Activated gamma-delta T cell treated with anti-CD3 and anti-CD28 coated beads, Interleukin-2, amount 50 U/mL, for 16 hours (primary cell): ENCODE measurements around the gene TMEM174.
A peak's percentile ranks its signal among the peaks of the same experiment; 100 is the strongest.
"Not testable (repeated sequence)": the region's sequence is repeated elsewhere in the genome, so short reads cannot be mapped to it uniquely, and the experiment has no call there.

Source experiments
- DNase-seq: peaks from one replicate; pipeline ENCODE4 v3.0.0-alpha.2; 2020; ENCODE audit warnings: low read depth

The TMEM174 gene

GRCh38 chr5:73197637-73198257, 24.8 kb downstream of the TMEM174 start:
- no peak for DNase-seq

DNA sequence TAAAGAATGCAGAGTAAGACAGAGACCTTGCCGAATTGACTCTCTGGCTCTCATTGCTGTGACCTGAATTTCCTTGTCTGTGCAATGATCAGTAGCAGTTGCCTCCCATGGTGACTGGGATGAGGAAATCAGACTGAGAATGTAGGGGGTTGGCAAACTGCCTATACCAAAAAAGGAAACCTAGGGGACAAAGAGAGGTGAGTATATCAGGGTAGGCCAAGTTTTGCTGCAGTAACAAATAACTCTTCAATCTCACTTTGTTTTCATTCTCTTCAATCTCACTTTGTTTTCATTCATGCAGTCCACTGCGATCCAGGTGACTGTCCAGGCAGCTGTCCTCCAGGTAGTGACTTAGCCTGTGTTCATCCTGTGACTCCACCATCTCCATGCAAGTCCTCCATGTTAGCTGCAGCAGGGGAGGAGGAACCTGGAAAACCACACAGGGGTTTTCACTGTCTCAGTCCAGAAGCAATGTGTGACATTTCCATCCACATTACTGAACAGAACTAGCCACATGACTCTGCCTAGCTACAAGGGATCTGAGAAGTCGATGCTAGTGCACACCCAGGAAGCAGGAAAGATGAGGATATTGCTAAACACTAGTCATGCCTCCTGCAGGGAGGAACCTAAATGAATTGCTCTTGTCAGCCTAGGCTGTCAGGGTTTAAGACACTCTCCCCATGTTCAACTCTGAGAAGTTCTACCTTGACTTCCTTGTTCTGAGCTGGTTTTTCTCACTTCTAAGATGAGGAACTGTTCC, 26.0 kb downstream of the TMEM174 start:
- no peak for DNase-seq

DNA sequence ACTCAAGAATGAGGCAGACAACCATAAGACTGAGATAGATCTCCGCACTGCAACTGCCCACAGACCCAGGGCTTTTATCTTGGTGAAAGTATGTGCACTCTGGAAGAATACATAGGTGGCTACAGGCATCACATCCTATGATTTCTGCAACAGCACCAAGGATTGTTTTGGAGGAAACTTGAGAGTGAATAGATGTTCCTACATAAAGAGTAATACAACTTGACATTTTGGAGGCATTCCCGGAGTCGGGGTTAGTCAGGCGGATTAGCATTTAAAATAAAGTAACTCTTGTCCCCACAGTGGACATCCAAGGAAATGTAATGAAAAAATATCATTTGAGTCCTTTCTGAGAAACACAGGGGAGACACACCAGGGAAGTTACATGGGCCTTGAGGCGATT, 26.7 kb downstream of the TMEM174 start:
- no peak for DNase-seq

DNA sequence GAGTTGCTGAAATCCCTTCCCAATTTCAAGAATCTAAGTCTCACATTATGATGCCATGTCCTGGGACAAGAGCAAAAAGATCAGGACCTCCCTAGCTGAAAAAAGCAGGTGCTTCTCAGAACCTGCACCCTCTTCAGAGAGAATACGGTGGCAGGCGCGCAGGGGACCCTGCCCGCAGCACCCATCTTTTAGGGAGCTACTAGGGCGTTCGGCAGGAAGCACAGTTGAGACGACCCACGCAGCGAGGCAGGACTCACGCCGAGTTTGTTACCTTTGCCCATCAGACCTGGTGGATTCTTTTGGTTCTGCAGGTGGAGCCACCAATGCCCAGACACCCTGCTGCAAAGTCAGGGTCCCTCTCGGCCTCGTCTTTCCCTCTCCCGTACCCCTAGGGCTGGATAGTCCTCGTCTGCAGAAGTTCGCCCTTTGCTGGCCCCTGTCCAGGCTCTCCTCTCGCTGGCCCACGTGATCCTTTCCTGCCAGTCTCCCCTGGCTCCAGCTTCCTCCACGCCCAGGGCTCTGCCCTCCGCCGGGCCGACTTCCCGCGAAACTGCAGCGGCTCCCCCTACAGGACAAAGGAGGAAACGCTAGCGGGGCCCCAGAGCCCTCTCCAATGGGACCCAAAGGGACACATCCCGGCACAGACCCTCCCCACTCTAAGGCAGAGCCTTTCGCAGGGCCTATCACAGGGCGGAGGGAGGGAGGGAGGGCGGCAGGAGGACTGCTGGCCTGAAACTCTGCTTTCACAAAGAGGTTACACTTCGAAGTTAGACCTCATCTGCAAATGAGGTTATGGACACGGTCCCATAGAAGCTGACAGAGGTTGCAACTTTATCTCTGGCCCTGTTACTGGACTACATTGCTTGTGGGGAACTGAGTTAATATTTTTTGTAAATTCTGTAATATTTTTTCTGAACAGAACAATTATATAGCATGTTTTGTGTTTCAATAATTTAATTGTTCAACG, 28.8 kb downstream of the TMEM174 start:
- peak; percentile 47 for DNase-seq

DNA sequence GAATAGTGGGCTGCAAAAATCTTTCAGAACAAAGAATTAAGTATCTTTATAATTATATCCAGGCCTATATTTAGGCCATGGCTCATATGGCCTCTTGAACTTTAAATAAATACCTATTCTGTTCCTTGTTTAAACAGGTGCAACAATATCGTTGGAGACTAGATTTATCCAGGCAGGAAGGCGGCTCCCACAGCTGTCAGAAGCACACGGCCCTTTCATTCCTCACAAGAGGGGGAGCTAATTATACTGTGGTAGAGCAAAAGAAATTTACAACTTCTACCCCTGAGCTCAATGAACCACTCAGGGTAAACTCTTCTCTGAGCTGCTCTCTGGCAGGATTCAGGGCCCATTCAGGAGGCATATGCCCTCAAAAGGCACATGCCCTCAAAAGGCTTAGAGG, 31.3 kb downstream of the TMEM174 start:
- no peak for DNase-seq

- no peak for DNase-seq
These were observed 31.7 kb downstream of the TMEM174 start for GRCh38 chr5:73204733-73205132.

DNA sequence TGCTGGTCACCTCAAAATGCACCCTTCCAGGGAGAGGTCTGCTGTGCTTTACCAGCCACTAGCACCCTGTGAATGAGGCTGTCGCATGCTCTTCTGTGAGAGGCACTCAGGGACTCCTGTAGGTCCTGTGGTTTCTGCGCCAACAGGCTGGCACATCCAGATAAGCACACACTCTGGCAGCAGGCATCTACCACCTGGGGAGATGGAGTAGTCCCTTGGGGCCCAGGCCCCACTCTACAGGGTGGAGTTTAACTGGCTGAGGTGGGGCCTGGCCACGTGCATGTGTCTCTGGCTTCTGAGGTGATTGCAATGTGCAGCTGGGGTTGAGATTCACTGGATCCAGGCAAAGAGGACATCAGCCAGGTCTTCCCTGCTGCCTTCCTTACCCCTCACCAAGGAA, 32.3 kb downstream of the TMEM174 start:
- no peak for DNase-seq

GRCh38 chr5:73207239-73207638, 34.2 kb downstream of the TMEM174 start:
- DNase-seq = not testable (repeated sequence)

DNA sequence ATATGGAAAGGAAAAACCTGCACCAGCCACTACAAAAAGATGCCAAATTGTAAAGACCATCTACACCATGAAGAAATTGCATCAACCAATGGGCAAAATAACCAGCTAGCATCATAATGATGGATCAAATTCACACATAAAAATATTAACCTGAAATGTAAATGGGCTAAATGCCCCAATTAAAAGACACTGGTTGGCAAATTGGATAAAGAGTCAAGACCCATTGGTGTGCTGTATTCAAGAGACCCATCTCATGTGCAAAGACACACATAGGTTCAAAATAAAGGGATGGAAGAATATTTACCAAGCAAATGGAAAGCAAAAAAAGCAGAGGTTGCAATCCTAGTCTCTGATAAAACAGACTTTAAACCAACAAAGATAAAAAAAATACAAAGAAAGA, 36.1 kb downstream of the TMEM174 start:
- not testable (repeated sequence) for DNase-seq

GRCh38 chr5:73212693-73213092, 39.7 kb downstream of the TMEM174 start:
- DNase-seq = not testable (repeated sequence)

DNA sequence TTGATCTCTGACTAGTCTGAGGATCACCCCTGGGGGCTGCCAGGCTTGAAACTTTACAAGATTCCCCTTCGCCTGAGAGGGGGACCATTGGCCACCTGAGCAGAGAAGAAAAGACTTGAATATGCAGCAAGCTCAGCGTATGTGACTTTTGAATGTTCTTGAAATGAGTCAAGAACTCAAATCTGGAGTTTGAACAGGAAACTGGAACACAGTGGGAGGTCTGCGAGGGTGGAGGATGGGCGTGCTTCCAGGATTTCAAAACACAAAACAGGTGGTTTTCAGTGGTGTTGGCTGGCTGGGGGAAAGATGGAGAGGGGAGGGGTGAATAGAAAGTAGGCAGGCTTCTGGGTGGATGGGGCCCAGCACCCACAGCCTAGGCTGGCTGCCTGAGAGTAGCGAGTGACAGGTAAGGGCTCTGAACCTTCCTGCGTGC, 40.6 kb downstream of the TMEM174 start:
- no peak for DNase-seq

GRCh38 chr5:73214306-73214705, 41.3 kb downstream of the TMEM174 start:
- no peak for DNase-seq

DNA sequence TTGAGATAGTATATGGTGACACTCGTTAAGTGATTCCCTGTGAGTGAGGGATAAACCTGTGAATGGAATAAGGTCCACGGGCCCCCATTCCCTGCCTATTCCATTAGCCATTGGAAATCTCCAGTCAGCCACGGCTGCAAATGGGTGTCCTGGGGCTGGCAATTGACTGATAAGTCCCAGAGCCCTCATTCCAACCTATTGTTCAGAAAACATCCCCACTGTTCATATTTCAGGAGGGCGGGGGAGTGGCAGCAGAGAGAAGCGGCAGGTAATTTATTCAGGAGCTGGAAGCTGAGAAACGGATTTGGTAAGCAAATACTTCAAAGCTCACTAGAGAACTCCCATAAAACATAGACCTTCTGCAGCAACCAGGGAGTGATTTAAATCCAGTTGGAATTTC, 42.0 kb downstream of the TMEM174 start:
- DNase-seq = no peak

DNA sequence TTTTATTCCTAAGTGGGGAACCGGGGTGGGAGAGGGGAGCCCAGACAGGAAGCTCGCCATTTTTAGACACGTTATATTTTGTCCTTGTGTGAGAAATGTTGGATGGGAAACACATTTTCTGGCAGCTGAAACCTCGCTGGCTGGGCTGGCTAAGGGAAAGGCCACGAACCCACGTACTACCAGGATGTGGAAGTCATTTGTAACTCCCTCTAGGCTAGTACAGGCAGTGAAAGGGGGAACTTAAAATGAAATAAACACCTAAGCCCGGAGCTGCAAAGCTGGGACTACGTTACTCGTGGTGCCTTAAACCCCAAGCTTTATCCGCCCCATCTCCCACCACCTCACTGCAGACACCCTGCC, 42.5 kb downstream of the TMEM174 start:
- no peak for DNase-seq

- peak; percentile 30 for DNase-seq
These were observed 43.1 kb downstream of the TMEM174 start for GRCh38 chr5:73215891-73216610.

DNA sequence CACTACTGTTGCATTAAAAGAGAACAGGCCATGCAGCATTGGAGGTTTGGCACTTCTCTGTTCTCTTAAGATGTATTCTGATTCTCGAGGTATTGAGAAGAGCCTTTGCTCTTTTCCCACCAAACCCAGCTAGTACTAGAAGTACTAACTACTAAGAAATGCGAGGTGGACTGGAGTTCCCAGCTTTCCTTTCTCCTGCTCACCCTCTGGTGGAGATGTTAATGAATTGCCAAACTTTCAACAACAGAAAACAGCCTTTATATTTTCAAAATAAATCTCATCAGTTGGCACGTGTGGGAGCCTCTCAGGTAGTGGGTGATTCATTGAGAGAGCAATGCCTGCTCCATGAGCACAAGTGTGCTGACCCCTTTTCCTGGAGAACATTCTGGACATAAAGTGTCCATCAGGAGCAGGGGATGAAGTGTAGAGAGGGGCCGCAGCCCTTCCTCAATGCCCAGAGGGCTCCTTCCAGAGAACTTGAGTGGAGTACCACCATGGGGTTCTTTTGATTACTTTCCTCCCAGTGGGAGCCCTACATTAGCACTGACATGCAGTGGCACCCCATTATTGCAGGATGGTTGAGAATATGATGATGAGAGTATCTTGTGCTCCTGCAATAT, 45.7 kb downstream of the TMEM174 start:
- no peak for DNase-seq

DNA sequence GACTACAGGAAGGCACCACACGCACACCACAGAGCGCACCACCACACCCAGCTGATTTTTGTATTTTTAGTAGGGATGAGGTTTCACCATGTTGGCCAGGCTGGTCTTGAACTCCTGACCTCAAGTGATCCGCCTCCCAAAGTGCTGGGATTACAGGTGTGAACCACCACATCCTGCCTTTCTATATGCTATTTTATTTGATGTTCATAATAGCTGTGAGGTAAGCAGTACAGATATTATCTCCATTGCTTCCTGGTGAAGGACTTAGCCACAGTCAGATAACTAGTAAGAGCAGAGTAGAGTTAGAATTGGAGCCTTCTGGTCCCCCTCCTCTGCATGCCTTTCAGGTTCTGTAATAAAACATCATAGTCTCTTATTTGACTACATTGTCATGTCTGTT, 46.3 kb downstream of the TMEM174 start:
- not testable (repeated sequence) for DNase-seq

DNA sequence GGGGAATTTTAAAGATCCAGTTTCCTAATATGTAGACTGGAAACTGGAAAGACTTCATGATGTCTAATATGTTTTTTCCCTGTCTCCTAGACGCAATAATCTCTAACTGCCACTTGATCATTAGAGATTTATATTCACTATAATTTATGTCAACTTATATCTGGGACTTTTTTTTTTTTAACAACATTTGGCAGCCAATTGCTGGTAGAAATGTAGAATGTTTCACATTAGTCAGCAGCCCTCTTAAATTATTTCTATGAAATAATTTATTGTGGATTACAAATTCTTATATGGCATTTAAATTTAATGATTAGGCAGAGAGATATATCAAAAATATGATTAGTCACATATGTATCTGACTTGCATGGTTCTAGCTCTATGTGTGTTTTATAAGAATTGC, 48.2 kb downstream of the TMEM174 start:
- DNase-seq = no peak

DNA sequence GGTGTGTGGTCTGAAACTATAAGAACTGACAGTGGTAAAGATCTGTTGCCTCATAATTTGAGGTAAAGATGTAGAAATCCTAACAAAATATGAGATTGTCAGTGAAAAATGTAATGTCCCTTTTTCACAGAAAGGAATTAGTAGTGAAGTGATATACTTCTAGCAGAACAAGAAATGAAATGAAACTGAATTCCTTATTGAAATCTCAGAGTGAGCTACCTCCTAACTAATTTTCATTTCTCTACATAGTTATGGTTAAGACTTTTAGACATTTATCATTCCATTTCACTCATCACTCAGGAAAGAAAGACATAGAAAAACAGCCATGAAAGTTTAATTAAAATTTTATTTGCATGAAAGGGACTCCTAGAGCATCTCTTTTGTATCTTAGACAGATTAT, 48.7 kb downstream of the TMEM174 start:
- no peak for DNase-seq

GRCh38 chr5:73222173-73222572, 49.2 kb downstream of the TMEM174 start:
- DNase-seq = no peak
